Loucy (cell line): ENCODE data around the gene SPIRE2.

Experiments used
- H2AFZ ChIP-seq: fragments of 200-600 bp; sonication (generic); 2 replicates; pipeline ENCODE4 v1.6.0; 2016; ENCODE audit warnings: antibody characterized with exemption, mild to moderate bottlenecking, low read length, moderate library complexity
- H3F3A ChIP-seq: fragments of 200-600 bp; 2 replicates; pipeline ENCODE4 v1.6.0; 2016; ENCODE audit warnings: antibody characterized with exemption, low read depth, mild to moderate bottlenecking
- H3K27me3 ChIP-seq: fragments of 200-600 bp; sonication (generic); 2 replicates; pipeline ENCODE4 v1.6.1; 2014; ENCODE audit warnings: low read length, mild to moderate bottlenecking; ENCODE audit not compliant: insufficient read depth, poor library complexity, severe bottlenecking
- H3K36me3 ChIP-seq: fragments of 200-600 bp; sonication (generic); 2 replicates; pipeline ENCODE4 v1.6.1; 2016; ENCODE audit warnings: low read length; ENCODE audit not compliant: insufficient read depth
- H3K4me1 ChIP-seq: fragments of 200-600 bp; sonication (generic); 2 replicates; pipeline ENCODE4 v1.5.1; 2014; ENCODE audit warnings: low read length, mild to moderate bottlenecking; ENCODE audit not compliant: insufficient read depth, poor library complexity, severe bottlenecking
- H3K4me2 ChIP-seq: fragments of 200-600 bp; sonication (generic); 2 replicates; pipeline ENCODE4 v1.6.0; 2014; ENCODE audit warnings: antibody characterized with exemption, low read length, low read depth, mild to moderate bottlenecking; ENCODE audit not compliant: poor library complexity, severe bottlenecking
- H3K4me3 ChIP-seq: fragments of 200-600 bp; sonication (generic); 2 replicates; pipeline ENCODE4 v1.5.1; 2014; ENCODE audit warnings: low read length, mild to moderate bottlenecking, mixed read lengths; ENCODE audit not compliant: poor library complexity, severe bottlenecking
- H3K79me2 ChIP-seq: fragments of 200-600 bp; sonication (generic); 2 replicates; pipeline ENCODE4 v1.6.1; 2014; ENCODE audit warnings: low read length; ENCODE audit not compliant: insufficient read depth
- H3K9ac ChIP-seq: fragments of 200-600 bp; sonication (generic); 2 replicates; pipeline ENCODE4 v1.6.0; 2014; ENCODE audit warnings: mild to moderate bottlenecking, low read depth, low read length, moderate library complexity; ENCODE audit not compliant: poor library complexity, severe bottlenecking
- H3K9me2 ChIP-seq: fragments of 200-600 bp; sonication (generic); replicated peaks from 2 replicates; pipeline ENCODE4 v1.6.1; 2016; ENCODE audit warnings: low read depth, low read length, mixed read lengths
- H3K9me3 ChIP-seq: fragments of 200-600 bp; sonication (generic); 2 replicates; pipeline ENCODE4 v1.6.1; 2014; ENCODE audit warnings: mild to moderate bottlenecking, antibody characterized with exemption, low read length, low read depth; ENCODE audit not compliant: insufficient read depth
- H4K20me1 ChIP-seq: fragments of 200-600 bp; sonication (generic); 2 replicates; pipeline ENCODE4 v1.6.0; 2014; ENCODE audit warnings: antibody characterized with exemption, low read length, mild to moderate bottlenecking; ENCODE audit not compliant: insufficient read depth, poor library complexity, severe bottlenecking
- CTCF ChIP-seq: fragments of 200-600 bp; sonication (generic); conservative IDR thresholded peaks from 2 replicates; pipeline ENCODE4 v1.5.1; 2014; ENCODE audit warnings: mild to moderate bottlenecking, antibody characterized with exemption, low read length
- EZH2phosphoT487 ChIP-seq: fragments of 200-600 bp; IDR thresholded peaks from 2 replicates; pipeline ENCODE4 v1.6.1; 2018; ENCODE audit warnings: antibody characterized with exemption, mild to moderate bottlenecking, moderate library complexity, borderline replicate concordance

SPIRE2 gene

GRCh38 chr16:89920723-89921122, 92.4 kb downstream of the SPIRE2 start:
- Histone ChIP-seq H3F3A (no peaks in the 10 kb centered on the region), H2AFZ (no peak overlapping the region), H3K9me2 (no peaks in the 10 kb centered on the region), H3K9me3 (no peaks in the 10 kb centered on the region), H3K9ac (peak overlapping the region; percentile 73), H3K27me3 (no peaks in the 10 kb centered on the region), H3K36me3 (no peaks in the 10 kb centered on the region), H4K20me1 (no peaks in the 10 kb centered on the region), H3K4me3 (peak overlapping the region; percentile 81), H3K4me1 (peaks cover 40% of the 10 kb centered on the region), H3K4me2 (peak overlapping the region; percentile 95), H3K79me2 (peaks cover 18% of the 10 kb centered on the region; the same call in 1 of the 2 replicates)
- TF ChIP-seq EZH2phosphoT487 (no peak), CTCF (no peak)
